Activated CD4-positive, alpha-beta T cell treated with anti-CD3 and anti-CD28 coated beads for 36 hours (primary cell): ENCODE measurements around the gene ZBTB18. TPM values are rescaled to one million over a fixed set of nuclear protein-coding genes. Genes with fewer than 3 reads are reported as not detected.

Experiments
- ATAC-seq: fragments of 200-7000 bp; cut with Tn5 transposase; one replicate; pipeline ENCODE4 v1.10.0; 2021; ENCODE audit warnings: mild to moderate bottlenecking, moderate library complexity
- CTCF ChIA-PET: fragments of 350-600 bp; sonication (Branson Sonifier 250); formaldehyde crosslinking; loops from one replicate; lab custom pipeline; 2021; ENCODE audit warnings: antibody characterized with exemption; lab: Charles Lee
- POLR2A ChIA-PET: fragments of 350-600 bp; sonication (Branson Sonifier 250); formaldehyde crosslinking; loops from one replicate; lab custom pipeline; 2021; ENCODE audit warnings: antibody characterized with exemption, inconsistent platforms; lab: Charles Lee
- DNase-seq: peaks from one replicate; pipeline ENCODE4 v3.0.0-alpha.2; 2020
- H3K27ac Mint-ChIP-seq: one replicate; pipeline ENCODE4 v1.8.0; 2021; ENCODE audit warnings: mixed read lengths
- H3K27me3 Mint-ChIP-seq: one replicate; pipeline ENCODE4 v1.8.0; 2021; ENCODE audit warnings: mixed read lengths
- H3K36me3 Mint-ChIP-seq: one replicate; pipeline ENCODE4 v1.8.0; 2021; ENCODE audit warnings: low read depth, mixed read lengths
- H3K4me1 Mint-ChIP-seq: one replicate; pipeline ENCODE4 v1.8.0; 2021; ENCODE audit warnings: mixed read lengths
- H3K4me3 Mint-ChIP-seq: one replicate; pipeline ENCODE4 v1.8.0; 2021; ENCODE audit warnings: mild to moderate bottlenecking, moderate library complexity, mixed read lengths
- H3K9me3 Mint-ChIP-seq: one replicate; pipeline ENCODE4 v1.8.0; 2021; ENCODE audit warnings: low read depth, mixed read lengths
- intact Hi-C, 2 experiments: fragments of 100-400 bp; cut with DNase I in 1 of 2; cut with micrococcal nuclease in 1 of 2; formaldehyde crosslinking; loops; one replicate each; pipeline versions ENCODE4 v1.14.2 to v1.15.1; 2022 to 2024; cut with DNase I, micrococcal nuclease
- total RNA-seq, 2 experiments: library from RNA; stranded (reverse); gene quantifications; one replicate each; pipeline ENCODE4 v1.2.3, GENCODE V29; 2021

ZBTB18 gene
- total RNA-seq, 2 experiments from 2014 or later = 5.0 to 5.3 TPM

DNA sequence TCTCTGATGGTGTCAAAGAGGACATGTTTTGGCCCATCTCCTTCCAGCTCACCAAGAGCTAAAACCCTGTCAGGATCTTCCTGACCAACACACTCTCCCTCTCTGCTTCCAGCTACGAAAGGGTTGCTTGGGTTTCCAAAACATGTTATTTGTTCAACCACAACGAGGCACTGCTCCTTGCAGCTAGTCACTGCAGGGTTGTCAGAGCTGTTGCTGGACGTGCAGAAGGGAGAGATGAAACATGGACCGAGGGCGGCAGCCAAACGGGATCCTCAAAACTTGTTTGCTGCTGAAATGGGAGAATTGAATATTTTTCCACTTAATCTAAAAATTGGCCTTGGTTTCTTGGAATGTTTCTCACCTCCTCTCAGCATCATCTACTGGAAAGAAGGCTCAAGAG is 12.4 kb downstream of the ZBTB18 start:
- no peaks in the 10 kb centered on the region for H3K36me3 Mint-ChIP-seq
- H3K27me3 Mint-ChIP-seq = no peaks in the 10 kb centered on the region
- H3K27ac Mint-ChIP-seq = no peak overlapping the region
- intact Hi-C loops = no loop called here
- POLR2A ChIA-PET = no interaction called here
- ATAC-seq (no peak), DNase-seq (no peak)
- no peaks in the 10 kb centered on the region for H3K9me3 Mint-ChIP-seq
- CTCF ChIA-PET = interaction anchor here (1.4 kb wide), 1 partner anchor 11 kb away, joined by 4 read pairs; no protein-coding TSS in a partner anchor
- H3K4me1 Mint-ChIP-seq = peaks cover under 1% of the 10 kb centered on the region
- no peak overlapping the region for H3K4me3 Mint-ChIP-seq

DNA sequence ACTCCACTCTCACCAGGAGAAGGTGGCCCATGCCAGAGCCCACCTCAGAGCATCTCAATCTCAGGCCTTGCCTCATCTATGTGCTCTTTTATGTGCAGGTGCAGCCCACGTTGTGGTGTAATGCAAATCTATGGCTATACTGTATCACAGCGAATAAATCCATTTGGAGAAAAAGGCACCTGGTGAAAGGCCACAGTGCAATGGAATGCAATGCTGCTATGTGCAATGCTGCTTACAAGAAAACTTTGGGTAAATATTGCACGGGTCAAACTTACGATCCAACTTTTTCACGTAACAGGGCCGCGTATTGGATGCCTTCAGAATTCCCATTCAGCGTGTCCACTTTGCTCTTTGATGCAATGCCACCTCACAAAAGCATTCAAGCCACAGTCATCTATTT is 13.5 kb downstream of the ZBTB18 start:
- no peak overlapping the region for H3K4me3 Mint-ChIP-seq
- H3K36me3 Mint-ChIP-seq = no peaks in the 10 kb centered on the region
- H3K27ac Mint-ChIP-seq = no peak overlapping the region
- CTCF ChIA-PET = interaction anchor here (0.6 to 1.2 kb wide), 4 partner anchors 8 to 199 kb away, joined by 3 read pairs; no protein-coding TSS in a partner anchor
- H3K4me1 Mint-ChIP-seq = peaks cover 4% of the 10 kb centered on the region
- DNase-seq = no peak
- H3K27me3 Mint-ChIP-seq = no peaks in the 10 kb centered on the region
- intact Hi-C loops = no loop called here
- H3K9me3 Mint-ChIP-seq = no peaks in the 10 kb centered on the region
- no peak for ATAC-seq
- POLR2A ChIA-PET = no interaction called here

- ChIA-PET POLR2A (no interaction called here), CTCF (interaction anchor here (0.6 to 1.2 kb wide), 6 partner anchors 9 to 234 kb away, joined by 3 to 4 read pairs (median 3); no protein-coding TSS in a partner anchor)
- DNase-seq (no peak), ATAC-seq (no peak)
- peaks cover 4% of the 10 kb centered on the region for H3K4me1 Mint-ChIP-seq
- H3K4me3 Mint-ChIP-seq = no peak overlapping the region
- no peaks in the 10 kb centered on the region for H3K36me3 Mint-ChIP-seq
- intact Hi-C loops = no loop called here
- no peak overlapping the region for H3K27ac Mint-ChIP-seq
- no peaks in the 10 kb centered on the region for H3K27me3 Mint-ChIP-seq
- no peaks in the 10 kb centered on the region for H3K9me3 Mint-ChIP-seq
Observed at GRCh38 chr1:244065063-244065793, 14.1 kb downstream of the ZBTB18 start.

DNA sequence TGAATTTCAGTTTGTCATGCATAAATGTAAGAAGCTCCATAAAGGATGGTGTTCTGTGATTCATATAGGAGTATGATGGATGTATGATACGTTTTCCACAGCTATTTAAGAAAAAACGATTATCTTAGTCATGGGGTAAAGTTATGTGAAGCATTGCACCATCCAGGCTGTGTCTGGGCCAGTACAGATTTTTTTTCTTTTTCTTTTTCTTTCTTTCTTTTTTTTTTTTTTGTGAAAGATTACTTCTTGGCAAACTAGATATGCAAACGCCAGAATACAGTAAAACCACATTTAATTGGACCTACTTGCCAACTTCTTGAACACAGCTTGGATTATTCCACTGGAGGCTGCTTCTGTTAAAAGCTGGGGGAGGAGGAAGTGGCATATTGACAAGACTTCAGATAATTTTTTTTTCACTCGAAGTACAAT is 14.9 kb downstream of the ZBTB18 start:
- intact Hi-C loops = no loop called here
- Mint-ChIP-seq H3K27ac (no peak overlapping the region), H3K4me1 (peaks cover 4% of the 10 kb centered on the region), H3K9me3 (no peaks in the 10 kb centered on the region), H3K4me3 (no peak overlapping the region), H3K36me3 (no peaks in the 10 kb centered on the region), H3K27me3 (no peaks in the 10 kb centered on the region)
- DNase-seq = no peak
- POLR2A ChIA-PET = no interaction called here
- CTCF ChIA-PET = interaction anchor here (0.7 to 1.2 kb wide), 4 partner anchors 13 to 233 kb away, joined by 3 to 4 read pairs (median 3); no protein-coding TSS in a partner anchor
- ATAC-seq = no peak

- Mint-ChIP-seq H3K36me3 (no peaks in the 10 kb centered on the region), H3K4me1 (peaks cover 4% of the 10 kb centered on the region), H3K27ac (no peak overlapping the region), H3K27me3 (no peaks in the 10 kb centered on the region), H3K9me3 (no peaks in the 10 kb centered on the region), H3K4me3 (no peak overlapping the region)
- intact Hi-C loops = no loop called here
- POLR2A ChIA-PET = no interaction called here
- no peak for DNase-seq
- ATAC-seq = no peak
- CTCF ChIA-PET = interaction anchor here (0.6 kb wide), 1 partner anchor 180 kb away, joined by 3 read pairs; no protein-coding TSS in a partner anchor
Observed at GRCh38 chr1:244066954-244067716, 16.1 kb downstream of the ZBTB18 start.

GRCh38 chr1:244067893-244068292 is 16.8 kb downstream of the ZBTB18 start:
- no peaks in the 10 kb centered on the region for H3K27me3 Mint-ChIP-seq
- no peak overlapping the region for H3K27ac Mint-ChIP-seq
- no peak for ATAC-seq
- ChIA-PET CTCF (interaction anchor here (0.6 kb wide), 1 partner anchor 181 kb away, joined by 3 read pairs; no protein-coding TSS in a partner anchor), POLR2A (no interaction called here)
- H3K36me3 Mint-ChIP-seq = no peaks in the 10 kb centered on the region
- DNase-seq = no peak
- H3K4me1 Mint-ChIP-seq = peaks cover 4% of the 10 kb centered on the region
- H3K9me3 Mint-ChIP-seq = no peaks in the 10 kb centered on the region
- H3K4me3 Mint-ChIP-seq = no peak overlapping the region
- intact Hi-C loops = no loop called here

- H3K9me3 Mint-ChIP-seq = no peaks in the 10 kb centered on the region
- H3K4me1 Mint-ChIP-seq = peaks cover 4% of the 10 kb centered on the region
- DNase-seq = no peak
- H3K27ac Mint-ChIP-seq = no peak overlapping the region
- ATAC-seq = no peak
- H3K4me3 Mint-ChIP-seq = no peak overlapping the region
- ChIA-PET POLR2A (no interaction called here), CTCF (no interaction called here)
- intact Hi-C loops = no loop called here
- H3K36me3 Mint-ChIP-seq = no peaks in the 10 kb centered on the region
- no peaks in the 10 kb centered on the region for H3K27me3 Mint-ChIP-seq
Observed at GRCh38 chr1:244068567-244068966, 17.5 kb downstream of the ZBTB18 start.

DNA sequence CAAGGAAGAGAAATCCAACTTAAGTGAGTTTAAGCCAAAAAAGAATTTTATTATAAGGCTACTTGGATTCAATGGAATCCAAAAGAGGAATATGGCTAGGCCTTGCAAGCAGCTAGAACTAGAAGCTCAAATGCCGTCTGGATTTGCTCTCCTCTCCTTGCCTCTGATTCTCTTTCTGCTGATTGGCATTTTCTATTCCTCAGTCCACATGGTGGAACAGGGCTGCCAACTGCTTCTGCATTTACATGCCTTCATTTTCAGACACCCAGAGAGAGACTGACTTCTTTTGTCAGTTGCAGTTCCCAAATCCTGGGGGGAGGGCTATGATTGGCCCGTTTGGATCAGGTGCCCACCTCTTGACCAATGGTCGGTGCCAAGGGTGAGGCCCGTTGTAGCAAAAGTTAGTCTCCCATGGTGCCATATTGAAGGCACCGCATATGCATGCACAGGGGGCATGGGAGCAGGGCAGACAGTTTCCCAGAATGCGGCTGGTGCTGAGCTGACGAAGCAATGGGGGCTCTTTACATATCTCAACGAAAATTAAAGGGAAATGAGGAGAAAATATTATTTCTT is 18.3 kb downstream of the ZBTB18 start:
- Mint-ChIP-seq H3K4me1 (peaks cover 11% of the 10 kb centered on the region), H3K27ac (no peak overlapping the region), H3K27me3 (no peaks in the 10 kb centered on the region), H3K9me3 (no peaks in the 10 kb centered on the region), H3K4me3 (no peak overlapping the region), H3K36me3 (no peaks in the 10 kb centered on the region)
- DNase-seq (no peak), ATAC-seq (no peak)
- ChIA-PET POLR2A (no interaction called here), CTCF (no interaction called here)
- intact Hi-C loops = no loop called here

DNA sequence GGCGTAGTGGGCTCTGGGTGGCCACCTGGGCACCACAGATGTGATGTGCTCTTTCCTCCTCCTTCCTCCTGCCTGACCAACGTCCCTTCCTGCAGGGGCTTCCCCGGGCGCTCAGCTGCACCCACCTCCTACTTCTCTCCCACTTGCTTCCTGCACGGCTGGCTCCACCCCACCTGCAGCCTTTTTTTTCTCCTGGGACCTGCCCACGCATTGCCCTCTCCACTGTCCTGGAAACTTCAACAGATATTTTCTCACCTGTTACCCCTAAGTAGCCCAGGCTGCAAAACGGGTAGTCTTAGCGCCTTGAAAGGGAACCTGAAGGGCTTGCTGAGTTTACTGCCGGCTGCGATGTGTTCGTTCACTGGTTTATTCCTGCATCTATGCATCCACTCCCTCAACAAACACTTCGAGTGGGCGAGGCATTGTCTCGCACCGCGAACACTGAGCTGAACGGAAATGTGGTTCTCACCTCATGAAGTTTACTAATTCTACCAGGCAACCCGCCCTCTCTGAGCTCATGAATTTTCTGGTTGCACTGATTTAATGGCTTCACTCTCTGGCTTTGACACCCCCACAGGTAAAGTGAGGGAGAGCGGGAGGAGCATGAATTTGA is 23.6 kb downstream of the ZBTB18 start:
- H3K27ac Mint-ChIP-seq = peak overlapping the region; percentile 47
- POLR2A ChIA-PET = interaction anchor here (0.5 to 1.2 kb wide), 2 partner anchors 27 to 176 kb away, joined by 4 to 5 read pairs; no protein-coding TSS in a partner anchor
- H3K4me3 Mint-ChIP-seq = peak overlapping the region; percentile 58
- no peaks in the 10 kb centered on the region for H3K36me3 Mint-ChIP-seq
- no peaks in the 10 kb centered on the region for H3K9me3 Mint-ChIP-seq
- H3K4me1 Mint-ChIP-seq = peaks cover 27% of the 10 kb centered on the region
- CTCF ChIA-PET = interaction anchor here (0.7 to 1.2 kb wide), 4 partner anchors 9 to 555 kb away, joined by 3 to 5 read pairs (median 4); partner anchors contain the start of gene ZBTB18
- ATAC-seq = peak; percentile 91
- DNase-seq = peak; percentile 70
- no peaks in the 10 kb centered on the region for H3K27me3 Mint-ChIP-seq
- intact Hi-C loops = no loop called here

DNA sequence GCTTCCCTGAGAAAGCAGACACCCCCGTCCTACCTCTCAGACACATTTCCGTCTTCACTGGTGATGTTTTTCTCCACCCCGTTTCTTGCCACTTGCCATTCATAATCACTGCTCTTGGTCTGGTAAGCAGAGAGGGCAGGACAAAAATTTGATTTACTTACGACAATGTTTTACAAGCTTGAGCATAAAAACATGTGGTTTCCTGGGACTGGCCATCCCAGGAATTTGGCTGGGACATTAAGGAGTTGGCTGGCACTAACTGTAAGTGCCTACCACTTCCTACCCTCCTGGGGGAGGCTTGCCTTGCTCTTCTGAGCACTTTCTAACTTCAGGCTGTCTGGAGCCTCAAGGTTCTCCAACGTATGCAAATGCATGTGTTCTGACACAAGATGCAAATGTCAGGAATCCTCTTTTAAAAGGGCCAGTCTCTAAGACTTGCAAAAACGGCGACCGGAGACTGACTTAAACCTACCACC is 24.2 kb downstream of the ZBTB18 start:
- Mint-ChIP-seq H3K4me3 (peak overlapping the region; percentile 58), H3K36me3 (no peaks in the 10 kb centered on the region), H3K4me1 (peaks cover 27% of the 10 kb centered on the region), H3K9me3 (no peaks in the 10 kb centered on the region), H3K27ac (peak overlapping the region; percentile 47), H3K27me3 (no peaks in the 10 kb centered on the region)
- DNase-seq = no peak
- ChIA-PET POLR2A (interaction anchor here (1.2 kb wide), 1 partner anchor 27 kb away, joined by 5 read pairs; no protein-coding TSS in a partner anchor), CTCF (interaction anchor here (0.7 to 1.2 kb wide), 4 partner anchors 8 to 555 kb away, joined by 3 to 5 read pairs (median 4); partner anchors contain the start of gene ZBTB18)
- ATAC-seq = peak; percentile 32
- intact Hi-C loops = no loop called here
